MM.1S (cell line): Measurements from ENCODE around the gene MMP15.

Source experiments
- CTCF ChIP-seq: fragments of 300-600 bp; sonication (generic); IDR thresholded peaks from 2 replicates; pipeline ENCODE4 v1.5.1; 2016; ENCODE audit warnings: antibody characterized with exemption, low read length, mixed read lengths
- EZH2 ChIP-seq: fragments of 300-600 bp; sonication (generic); optimal IDR thresholded peaks from 2 replicates; pipeline ENCODE3; 2017; ENCODE audit warnings: low read depth, mild to moderate bottlenecking, antibody characterized with exemption, low read length, mixed read lengths

- TF ChIP-seq CTCF: no peak
- no peak for TF ChIP-seq EZH2
These were observed 12.7 kb downstream of the MMP15 start for GRCh38 chr16:58038219-58038641.
